CD14-positive monocyte (primary cell): ENCODE measurements around the gene RSPO4. TPM values are rescaled to one million over a fixed set of nuclear protein-coding genes. Genes with fewer than 3 reads are reported as not detected.

Experiments used
- DNase-seq, 3 donors: peaks; one replicate each; pipeline ENCODE4 v3.0.0-alpha.2; 2011 to 2022
- H2AFZ ChIP-seq: 2 replicates; pipeline ENCODE4 v1.6.0; 2012; ENCODE audit warnings: mild to moderate bottlenecking, low read depth, low read length, inconsistent platforms; ENCODE audit not compliant: insufficient read depth, poor library complexity, severe bottlenecking
- H3K27ac ChIP-seq, 2 donors: 1 replicate in 1 of 2; 2 replicates in 1 of 2; pipeline ENCODE4 v1.5.1; 2012 to 2013; ENCODE audit warnings: low read length in 2 of 2, control low read depth in 1 of 2, inconsistent platforms in 1 of 2, low read depth in 1 of 2, mild to moderate bottlenecking in 1 of 2
- H3K27me3 ChIP-seq, 2 donors: one replicate each; pipeline versions ENCODE4 v1.6.0 to v1.6.1; 2011 to 2013; ENCODE audit warnings: low read length in 2 of 2; ENCODE audit not compliant: control insufficient read depth in 2 of 2, insufficient read depth in 2 of 2
- H3K36me3 ChIP-seq, 2 donors: replicated peaks in 1 of 2; 1 replicate in 1 of 2; 2 replicates in 1 of 2; pipeline versions ENCODE4 v1.5.1 to v1.6.1; 2012 to 2013; ENCODE audit warnings: low read length in 2 of 2, control low read depth in 1 of 2, inconsistent platforms in 1 of 2, mild to moderate bottlenecking in 1 of 2; ENCODE audit not compliant: insufficient read depth in 2 of 2, control insufficient read depth in 1 of 2
- H3K4me1 ChIP-seq, 2 donors: 1 replicate in 1 of 2; 2 replicates in 1 of 2; pipeline versions ENCODE4 v1.5.1 to v1.6.1; 2012 to 2013; ENCODE audit warnings: low read length in 2 of 2, control low read depth in 1 of 2, inconsistent platforms in 1 of 2, mild to moderate bottlenecking in 1 of 2, moderate library complexity in 1 of 2; ENCODE audit not compliant: insufficient read depth in 2 of 2, control insufficient read depth in 1 of 2
- H3K4me2 ChIP-seq: replicated peaks from 2 replicates; pipeline ENCODE3; 2012; ENCODE audit warnings: low read length, moderate library complexity, mild to moderate bottlenecking; ENCODE audit not compliant: poor library complexity, severe bottlenecking; ENCODE audit errors: extremely low read depth
- H3K4me3 ChIP-seq, 3 experiments: fragments of 200-600 bp in 1 of 3; sonication (generic) in 1 of 3; replicated peaks in 1 of 3; 1 replicate in 2 of 3; 2 replicates in 1 of 3; pipeline ENCODE4 v1.5.1; 2011 to 2013; ENCODE audit warnings: low read length in 3 of 3, mild to moderate bottlenecking in 3 of 3, control low read depth in 2 of 3, low read depth in 2 of 3, inconsistent platforms in 1 of 3, moderate library complexity in 1 of 3
- H3K79me2 ChIP-seq: 2 replicates; pipeline ENCODE4 v1.6.0; 2012; ENCODE audit warnings: mild to moderate bottlenecking, control low read depth, inconsistent platforms, low read length, moderate library complexity; ENCODE audit not compliant: insufficient read depth
- H3K9ac ChIP-seq: 2 replicates; pipeline ENCODE4 v1.6.0; 2017; ENCODE audit warnings: low read length, mild to moderate bottlenecking; ENCODE audit not compliant: insufficient read depth, poor library complexity, severe bottlenecking
- H3K9me3 ChIP-seq, 2 donors: replicated peaks in 1 of 2; 1 replicate in 1 of 2; 2 replicates in 1 of 2; pipeline versions ENCODE4 v1.5.1 to v1.6.1; 2012 to 2013; ENCODE audit warnings: low read length in 2 of 2, control low read depth in 1 of 2; ENCODE audit not compliant: control insufficient read depth in 1 of 2, insufficient read depth in 1 of 2
- H4K20me1 ChIP-seq: 2 replicates; pipeline ENCODE4 v1.6.0; 2012; ENCODE audit warnings: mild to moderate bottlenecking, low read length, control low read depth, moderate library complexity; ENCODE audit not compliant: insufficient read depth
- H3K27ac Mint-ChIP-seq, 7 donors: one replicate each; pipeline ENCODE4 v1.8.0; 2020; ENCODE audit warnings: mild to moderate bottlenecking in 7 of 7, mixed read lengths in 7 of 7, moderate library complexity in 6 of 7, inconsistent platforms in 2 of 7
- H3K27me3 Mint-ChIP-seq, 3 donors: one replicate each; pipeline ENCODE4 v1.8.0; 2021 to 2022; ENCODE audit warnings: low read depth in 3 of 3, mild to moderate bottlenecking in 3 of 3, mixed read lengths in 3 of 3, moderate library complexity in 3 of 3, inconsistent platforms in 1 of 3
- H3K36me3 Mint-ChIP-seq, 2 donors: one replicate each; pipeline ENCODE4 v1.8.0; 2020; ENCODE audit warnings: mixed read lengths in 2 of 2, inconsistent platforms in 1 of 2, mild to moderate bottlenecking in 1 of 2
- H3K4me1 Mint-ChIP-seq: one replicate; pipeline ENCODE4 v1.8.0; 2020; ENCODE audit warnings: mild to moderate bottlenecking, mixed read lengths
- H3K4me3 Mint-ChIP-seq, 2 donors: one replicate each; pipeline ENCODE4 v1.8.0; 2020; ENCODE audit warnings: mild to moderate bottlenecking in 2 of 2, mixed read lengths in 2 of 2, moderate library complexity in 1 of 2
- H3K9me3 Mint-ChIP-seq, 7 donors: one replicate each; pipeline ENCODE4 v1.8.0; 2020 to 2022; ENCODE audit warnings: mixed read lengths in 7 of 7, mild to moderate bottlenecking in 6 of 7, moderate library complexity in 6 of 7, inconsistent platforms in 2 of 7
- WGBS: methylation state at CpG from one replicate; pipeline ENCODE4 v1.1.5; 2013; ENCODE audit warnings: missing lambda C conversion rate; ENCODE audit not compliant: insufficient coverage; 5-methylcytosine and 5-hydroxymethylcytosine counted together
- intact Hi-C, 2 donors: fragments of 100-400 bp; cut with micrococcal nuclease; formaldehyde crosslinking; loops; one replicate each; pipeline versions ENCODE4 v1.15.0 to v1.15.1; 2023
- polyA plus RNA-seq, 3 donors: library from polyadenylated mRNA; depleted of rRNA in 1 of 3; unstranded in 2 of 3; stranded (reverse) in 1 of 3; fragments of 300-500 nt in 2 of 3; fragments of >200 nt in 1 of 3; fragmentation: Illumina TruSeq in 2 of 3; gene quantifications; 1 replicate in 2 of 3; 2 replicates in 1 of 3; pipeline ENCODE4 v1.2.3, GENCODE V29; 2012 to 2021
- TF ChIP-seq, protein P1 (sequence below): fragments of 200-600 bp; IDR thresholded peaks from one replicate; pipeline ENCODE4 v1.8.0; 2022; ENCODE audit warnings: antibody characterized with exemption, mild to moderate bottlenecking

RSPO4 gene
- polyA plus RNA-seq, 3 donors = not detected

DNA sequence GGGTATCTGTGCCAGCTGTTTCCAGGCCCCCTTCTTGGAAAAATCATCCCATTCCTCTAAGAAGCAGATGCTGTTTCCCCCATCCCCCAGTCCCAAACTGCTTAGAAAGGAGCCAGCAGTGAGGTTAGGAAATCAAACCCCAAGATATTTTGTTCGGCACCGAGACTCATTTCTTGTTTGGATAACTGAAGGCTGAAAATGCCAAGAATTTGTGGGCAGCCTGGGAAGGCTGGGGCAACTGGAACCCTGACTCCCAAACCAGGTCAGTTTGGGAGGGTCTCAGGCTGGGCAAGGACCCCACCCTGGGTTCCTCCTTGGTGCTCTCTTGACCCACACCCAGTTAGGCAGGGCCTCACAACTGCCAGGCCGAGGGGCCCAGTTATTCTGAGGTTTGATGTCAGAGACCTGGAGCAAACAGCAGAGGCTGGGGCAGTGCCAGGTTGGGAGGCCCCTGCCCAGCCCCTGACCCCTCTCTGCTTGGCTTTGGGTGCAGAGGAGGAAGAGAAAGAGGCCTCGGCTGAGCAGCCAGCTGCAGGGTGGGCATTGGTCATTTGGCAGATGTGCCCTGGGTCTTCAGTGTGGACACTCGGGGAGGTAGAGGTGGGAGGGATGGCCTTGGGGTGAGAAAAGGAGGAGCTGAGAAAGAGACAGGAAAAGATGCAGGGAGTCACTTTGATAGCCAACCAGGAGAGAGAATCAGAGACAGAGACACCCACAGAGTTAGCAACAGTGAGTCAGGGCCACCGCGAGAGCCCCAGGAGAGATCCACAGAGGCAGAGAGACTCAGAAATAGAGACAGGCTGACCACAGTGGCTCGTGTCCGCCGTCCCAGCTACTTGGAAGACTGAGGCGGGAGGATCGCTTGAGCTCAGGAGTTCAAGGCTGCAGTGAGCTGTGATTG is 91.0 kb downstream of the RSPO4 start:
- 87% methylated on average over 11 of the region's 12 CpGs for WGBS
- TF ChIP-seq, protein P1, sequence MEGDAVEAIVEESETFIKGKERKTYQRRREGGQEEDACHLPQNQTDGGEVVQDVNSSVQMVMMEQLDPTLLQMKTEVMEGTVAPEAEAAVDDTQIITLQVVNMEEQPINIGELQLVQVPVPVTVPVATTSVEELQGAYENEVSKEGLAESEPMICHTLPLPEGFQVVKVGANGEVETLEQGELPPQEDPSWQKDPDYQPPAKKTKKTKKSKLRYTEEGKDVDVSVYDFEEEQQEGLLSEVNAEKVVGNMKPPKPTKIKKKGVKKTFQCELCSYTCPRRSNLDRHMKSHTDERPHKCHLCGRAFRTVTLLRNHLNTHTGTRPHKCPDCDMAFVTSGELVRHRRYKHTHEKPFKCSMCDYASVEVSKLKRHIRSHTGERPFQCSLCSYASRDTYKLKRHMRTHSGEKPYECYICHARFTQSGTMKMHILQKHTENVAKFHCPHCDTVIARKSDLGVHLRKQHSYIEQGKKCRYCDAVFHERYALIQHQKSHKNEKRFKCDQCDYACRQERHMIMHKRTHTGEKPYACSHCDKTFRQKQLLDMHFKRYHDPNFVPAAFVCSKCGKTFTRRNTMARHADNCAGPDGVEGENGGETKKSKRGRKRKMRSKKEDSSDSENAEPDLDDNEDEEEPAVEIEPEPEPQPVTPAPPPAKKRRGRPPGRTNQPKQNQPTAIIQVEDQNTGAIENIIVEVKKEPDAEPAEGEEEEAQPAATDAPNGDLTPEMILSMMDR = no peak
- intact Hi-C loops = no loop called here

DNA sequence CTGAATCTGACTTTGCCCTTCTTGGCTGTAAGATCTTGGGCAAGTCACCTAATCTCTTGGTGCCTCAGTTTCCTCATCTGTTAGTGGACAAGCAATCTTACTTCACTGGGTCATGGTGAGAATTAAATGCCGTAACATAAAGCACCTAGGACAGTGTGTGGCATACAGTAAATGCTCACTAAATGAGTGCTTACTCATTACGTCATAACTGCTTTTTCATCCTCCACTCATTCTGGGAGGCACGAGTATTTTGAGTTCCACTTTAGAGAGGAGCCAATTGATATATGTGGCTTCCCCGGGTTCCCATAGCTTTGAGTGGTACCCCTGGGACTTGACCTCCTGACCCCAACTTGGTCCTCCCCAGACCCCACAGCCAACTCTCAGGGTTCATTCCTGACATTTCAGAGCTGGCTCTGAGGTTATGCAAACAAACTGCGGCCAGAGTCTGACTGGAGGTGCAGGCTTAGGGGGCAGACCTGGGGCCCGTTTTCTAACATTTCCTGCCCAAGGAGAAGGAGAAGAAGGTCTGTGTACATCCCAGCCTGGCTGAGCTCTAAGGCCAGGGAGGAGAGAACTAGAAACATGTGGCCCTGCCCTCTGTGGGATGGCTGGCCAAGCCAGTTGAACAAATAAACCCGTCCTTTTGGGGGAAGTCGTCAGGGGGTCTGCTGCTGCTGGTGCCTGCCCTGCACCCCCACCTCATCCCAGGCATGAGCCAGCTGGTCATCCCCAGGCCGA is 91.8 kb downstream of the RSPO4 start:
- Mint-ChIP-seq H3K4me3 (no peak overlapping the region), H3K36me3 (no peaks in the 10 kb centered on the region), H3K9me3 (peaks cover 0 to 3% (median 0%) of the 10 kb centered on the region in 7 donors), H3K4me1 (peaks cover 55% of the 10 kb centered on the region), H3K27me3 (peaks cover 0 to 18% (median 8%) of the 10 kb centered on the region in 3 donors), H3K27ac (peak overlapping the region in 3 of 7 donors; percentile 13 to 60 (median 13))
- Histone ChIP-seq H3K27me3 (no peaks in the 10 kb centered on the region), H3K27ac (no peak overlapping the region), H3K9ac (no peak overlapping the region), H4K20me1 (no peaks in the 10 kb centered on the region), H3K4me2 (no peak overlapping the region), H3K9me3 (no peaks in the 10 kb centered on the region), H3K36me3 (no peaks in the 10 kb centered on the region), H3K4me1 (peaks cover 35 to 39% of the 10 kb centered on the region in 2 donors), H3K4me3 (no peak overlapping the region), H2AFZ (no peak overlapping the region), H3K79me2 (no peaks in the 10 kb centered on the region)
- DNase-seq = no peak
- intact Hi-C loops = no loop called here
- 54% methylated on average over 7 of the region's 9 CpGs for WGBS
- TF ChIP-seq, protein P1 = no peak

More for the DNA sequence above, 91.0 kb downstream of the RSPO4 start:
- no peak overlapping the region for H2AFZ ChIP-seq
- no peaks in the 10 kb centered on the region for H3K27me3 ChIP-seq
- DNase-seq = no peak
- H3K27ac Mint-ChIP-seq = peak overlapping the region in 1 of 7 donors; percentile 83
- no peak overlapping the region for H3K4me2 ChIP-seq
- no peak overlapping the region for H3K4me3 ChIP-seq
- no peaks in the 10 kb centered on the region for H3K79me2 ChIP-seq
- H3K9me3 ChIP-seq = no peaks in the 10 kb centered on the region
- peaks cover 35 to 39% of the 10 kb centered on the region in 2 donors for H3K4me1 ChIP-seq
- peaks cover 55% of the 10 kb centered on the region for H3K4me1 Mint-ChIP-seq
- H3K27me3 Mint-ChIP-seq = peaks cover 3 to 21% (median 13%) of the 10 kb centered on the region in 3 donors
- H3K27ac ChIP-seq = no peak overlapping the region
- H3K9ac ChIP-seq = no peak overlapping the region
- H4K20me1 ChIP-seq = no peaks in the 10 kb centered on the region
- no peaks in the 10 kb centered on the region for H3K36me3 ChIP-seq
- no peaks in the 10 kb centered on the region for H3K36me3 Mint-ChIP-seq
- peaks cover 0 to 3% (median 0%) of the 10 kb centered on the region in 7 donors for H3K9me3 Mint-ChIP-seq
- no peak overlapping the region for H3K4me3 Mint-ChIP-seq
